HG02981 (cell line): ENCODE data around the gene F9.

Experiments used
- ATAC-seq: cut with Tn5 transposase; IDR thresholded peaks from one replicate; pipeline ENCODE4 v1.9.1; 2021; ENCODE audit warnings: mild to moderate bottlenecking, moderate library complexity; ENCODE audit not compliant: unreplicated experiment

Gene F9

DNA sequence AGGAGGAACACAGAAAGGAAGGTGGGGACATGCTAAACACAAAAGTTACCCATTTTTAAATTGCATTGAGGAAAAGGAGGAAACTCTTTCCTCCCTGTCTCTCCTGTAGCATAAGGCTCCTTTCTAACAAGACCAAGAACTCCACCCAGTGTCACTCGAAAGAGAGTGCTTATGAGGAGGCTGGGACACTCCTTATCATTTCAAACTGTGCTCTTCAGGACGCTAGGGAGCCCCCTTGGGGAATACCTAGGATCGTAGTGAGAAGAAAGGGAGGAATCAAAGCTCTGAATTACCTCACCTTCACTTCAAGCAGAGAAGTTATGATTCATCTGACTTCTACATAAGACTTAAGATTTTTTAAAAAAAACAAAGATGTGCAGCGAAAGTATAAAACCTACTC, 65.5 kb downstream of the F9 start:
- ATAC-seq = no peak

DNA sequence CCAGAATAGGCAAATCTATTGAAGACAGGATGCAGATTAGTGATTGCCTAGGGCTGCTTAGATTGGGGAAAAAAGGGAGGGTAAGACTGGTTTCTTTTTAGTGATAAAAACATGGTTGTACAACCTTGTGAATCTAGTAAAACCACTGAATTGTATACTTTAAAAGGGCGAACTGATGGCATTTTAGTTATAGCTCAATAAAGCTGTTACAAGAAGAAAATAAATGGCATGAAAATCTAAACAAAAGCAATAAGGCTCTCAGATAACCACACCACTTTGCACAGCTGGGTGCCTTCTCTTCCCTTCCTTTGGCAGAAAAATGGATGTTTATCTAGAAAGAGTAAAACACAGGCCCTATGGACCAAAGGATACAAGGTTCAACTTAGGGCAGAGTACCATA, 69.6 kb downstream of the F9 start:
- ATAC-seq = no peak
